Mucosa of stomach (tissue), 1 donor: ENCODE data around the gene LRRC27.

Experiments used
- H3K27me3 ChIP-seq: one replicate; pipeline ENCODE4 v1.7.0; 2013; ENCODE audit warnings: mild to moderate bottlenecking, low read length; ENCODE audit not compliant: control insufficient read depth, insufficient read depth
- H3K36me3 ChIP-seq: one replicate; pipeline ENCODE4 v1.7.0; 2013; ENCODE audit warnings: low read length; ENCODE audit not compliant: control insufficient read depth, insufficient read depth
- H3K4me1 ChIP-seq: one replicate; pipeline ENCODE4 v1.7.0; 2013; ENCODE audit warnings: mild to moderate bottlenecking, low read length; ENCODE audit not compliant: control insufficient read depth, insufficient read depth
- H3K4me3 ChIP-seq: one replicate; pipeline ENCODE4 v1.7.0; 2013; ENCODE audit warnings: low read length
- H3K9ac ChIP-seq: one replicate; pipeline ENCODE4 v1.7.0; 2013; ENCODE audit warnings: mild to moderate bottlenecking, low read length, moderate library complexity
- H3K9me3 ChIP-seq: one replicate; pipeline ENCODE4 v1.7.0; 2013; ENCODE audit warnings: mild to moderate bottlenecking, low read length, moderate library complexity; ENCODE audit not compliant: control insufficient read depth
- donor health status: Pancreatic carcinoma.

The LRRC27 gene

DNA sequence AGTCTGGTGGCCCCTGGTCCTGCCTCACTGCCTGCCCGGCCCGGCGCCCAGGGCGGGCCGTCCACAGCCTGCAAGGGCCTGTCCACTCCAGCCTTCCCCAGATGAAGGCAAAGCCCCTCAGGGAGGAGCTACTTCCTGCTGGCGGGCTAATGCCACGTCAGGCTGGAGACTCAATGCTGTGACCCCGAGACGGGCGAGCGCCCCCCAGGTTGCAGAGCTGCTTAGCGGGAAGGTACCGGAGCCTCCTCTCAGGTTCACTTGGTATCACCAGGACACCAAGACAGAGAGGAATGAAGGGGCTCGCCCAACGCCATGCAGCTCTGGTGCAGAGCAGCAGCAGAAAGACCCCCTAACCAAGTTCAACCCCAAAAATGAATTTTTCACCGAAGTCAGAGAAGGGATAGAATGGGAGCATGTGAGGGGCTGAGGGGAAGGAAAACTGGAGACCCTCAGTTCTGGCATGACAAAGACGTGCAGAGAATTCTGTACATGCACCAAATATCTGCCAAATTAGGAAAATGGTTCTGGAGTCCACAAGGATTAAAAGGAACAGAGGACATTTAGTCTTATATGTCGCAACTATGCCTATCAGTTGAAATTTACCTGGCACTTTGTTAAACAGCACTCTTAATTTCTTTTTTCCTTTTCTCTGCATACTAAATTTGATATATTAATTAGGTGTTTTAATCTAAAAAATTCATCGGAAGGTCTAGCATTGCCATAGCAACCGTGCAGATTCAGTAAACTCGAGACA is 27.1 kb upstream of the LRRC27 start:
- H3K4me3 ChIP-seq = no peak overlapping the region
- H3K4me1 ChIP-seq = peaks cover 9% of the 10 kb centered on the region
- no peaks in the 10 kb centered on the region for H3K36me3 ChIP-seq
- H3K9ac ChIP-seq = no peak overlapping the region
- H3K27me3 ChIP-seq = peaks cover 16% of the 10 kb centered on the region
- H3K9me3 ChIP-seq = no peaks in the 10 kb centered on the region

DNA sequence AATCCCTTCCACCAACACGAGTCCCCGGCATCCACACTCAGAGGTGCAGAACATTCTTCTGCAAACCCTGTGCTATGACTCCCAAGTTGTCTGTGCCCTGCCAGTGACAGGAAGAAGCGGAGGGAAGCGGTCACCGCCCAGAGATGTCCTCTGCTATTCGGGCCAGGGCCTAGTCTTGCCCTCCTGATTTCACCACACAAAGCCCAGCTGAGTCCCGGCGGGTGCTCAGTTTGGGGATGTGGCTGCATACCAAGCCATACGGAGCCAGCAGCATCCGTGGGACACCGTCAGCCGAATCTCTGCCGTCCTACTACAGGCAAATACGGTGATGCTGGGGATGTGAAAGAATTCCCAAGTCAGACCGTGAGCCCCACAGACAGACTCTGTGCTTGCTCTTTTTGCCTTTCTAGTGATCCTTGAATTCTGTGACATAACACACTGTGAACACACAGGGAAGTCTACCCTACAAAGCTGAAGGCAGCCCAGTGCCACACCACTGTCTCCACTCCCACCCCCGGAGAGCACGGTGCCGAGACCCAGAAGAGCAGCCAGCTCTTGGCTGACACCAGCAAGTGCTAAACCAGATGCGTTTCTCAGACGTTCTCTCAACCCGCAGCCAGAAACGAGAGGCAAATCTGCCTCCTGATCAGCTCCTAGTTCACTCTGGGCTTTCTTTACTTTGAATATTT is 26.2 kb upstream of the LRRC27 start:
- Histone ChIP-seq H3K36me3 (no peaks in the 10 kb centered on the region), H3K9ac (no peak overlapping the region), H3K4me1 (peaks cover 9% of the 10 kb centered on the region), H3K27me3 (peaks cover 18% of the 10 kb centered on the region), H3K4me3 (no peak overlapping the region), H3K9me3 (no peaks in the 10 kb centered on the region)

- Histone ChIP-seq H3K9me3 (no peaks in the 10 kb centered on the region), H3K9ac (no peak overlapping the region), H3K4me1 (peaks cover 9% of the 10 kb centered on the region), H3K36me3 (no peaks in the 10 kb centered on the region), H3K4me3 (no peak overlapping the region), H3K27me3 (peaks cover 18% of the 10 kb centered on the region)
Measured at GRCh38 chr10:132306343-132306685, 25.7 kb upstream of the LRRC27 start.

DNA sequence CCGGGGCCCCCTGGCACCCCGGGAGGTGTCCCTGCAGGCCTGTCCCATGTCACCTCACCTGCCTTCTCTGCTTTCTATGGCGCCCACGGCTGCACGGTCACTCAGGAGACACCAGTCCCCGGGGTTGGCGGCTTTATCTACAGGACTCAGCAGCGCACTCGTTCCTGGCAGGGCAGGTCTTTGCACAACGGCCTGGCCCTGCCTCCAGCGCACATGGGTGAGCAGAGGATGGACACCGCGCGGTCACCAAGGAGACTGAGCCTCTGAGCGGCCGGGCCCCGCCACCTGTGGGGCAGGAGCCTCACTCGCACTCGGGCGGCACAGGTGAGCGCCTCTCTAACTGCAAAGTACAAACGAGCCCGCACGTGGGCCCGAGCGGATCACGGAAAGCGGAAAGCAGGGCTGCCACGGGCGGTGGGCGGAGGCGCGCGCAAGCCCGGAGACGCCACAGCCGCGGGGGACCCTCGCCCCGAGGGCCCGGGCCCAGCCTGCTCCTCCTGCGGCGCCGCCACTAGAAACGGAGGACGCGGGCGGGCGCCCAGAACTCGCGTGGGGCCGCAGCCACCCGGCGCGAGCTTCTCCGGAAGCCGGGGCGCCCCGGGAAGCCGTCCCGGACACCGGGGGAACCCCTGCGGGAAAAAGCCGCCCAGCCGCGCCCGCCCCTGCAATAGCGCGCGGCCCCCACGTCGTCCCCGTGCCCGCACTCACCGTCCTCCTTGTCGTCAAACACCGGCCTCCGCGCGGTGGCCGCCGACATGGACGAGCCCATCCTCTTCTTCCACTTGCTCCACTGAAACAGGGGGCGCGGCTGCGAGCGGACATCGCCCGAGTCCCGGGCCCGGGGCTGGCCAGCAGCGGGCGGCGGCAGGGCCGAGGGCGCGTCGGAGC is 24.9 kb upstream of the LRRC27 start:
- peaks cover 18% of the 10 kb centered on the region for H3K27me3 ChIP-seq
- H3K9me3 ChIP-seq = no peaks in the 10 kb centered on the region
- no peak overlapping the region for H3K4me3 ChIP-seq
- H3K36me3 ChIP-seq = no peaks in the 10 kb centered on the region
- H3K4me1 ChIP-seq = peaks cover 9% of the 10 kb centered on the region
- H3K9ac ChIP-seq = no peak overlapping the region

DNA sequence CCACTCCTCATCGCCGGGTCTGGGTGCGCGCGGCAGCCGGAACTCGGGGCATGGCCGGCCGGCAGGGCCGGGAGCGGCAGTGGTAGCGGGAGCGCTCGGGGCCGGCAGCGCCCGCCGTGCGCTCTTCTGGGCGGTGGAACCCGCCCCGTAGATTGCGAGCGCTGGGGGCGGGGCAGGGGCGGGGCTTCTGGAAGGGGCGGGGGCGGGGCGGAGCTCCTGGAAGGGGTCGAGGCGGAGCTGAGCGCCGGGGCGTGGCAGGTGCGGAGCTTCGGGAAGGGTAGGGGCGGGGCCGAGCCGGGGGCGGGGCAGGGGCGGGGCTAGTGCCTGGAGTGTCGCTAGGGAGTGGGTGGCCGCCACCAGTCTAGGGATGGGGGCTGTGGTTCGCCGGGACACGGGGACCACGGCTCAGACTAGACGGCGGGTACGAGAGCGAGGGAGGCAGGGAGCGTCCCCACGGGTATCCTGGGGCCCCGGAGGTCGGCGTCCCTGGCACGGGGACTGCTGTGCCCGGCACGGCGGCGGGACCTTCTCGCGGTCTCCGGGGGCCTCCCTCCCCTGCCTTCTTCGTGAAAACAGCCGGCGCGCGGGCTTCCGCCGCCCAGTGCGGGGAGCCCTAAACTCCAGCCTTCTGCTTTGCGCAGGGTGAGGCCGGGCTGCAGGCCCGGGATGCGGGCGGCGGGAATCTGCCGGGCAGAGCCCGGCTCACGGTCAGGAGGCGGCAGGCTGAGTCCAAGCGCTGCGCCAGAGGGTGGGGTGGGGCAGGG is 24.0 kb upstream of the LRRC27 start, which contains the start of gene STK32C:
STK32C (minus strand) TSS at position 128 of the 764 bp plus-strand sequence; CDS start at position 11, 117 bp downstream.
- Histone ChIP-seq H3K27me3 (peaks cover 18% of the 10 kb centered on the region), H3K4me3 (no peak within 1 kb of the TSS), H3K9me3 (no peaks in the 10 kb centered on the region), H3K9ac (no peak within 1 kb of the TSS), H3K4me1 (peaks cover 9% of the 10 kb centered on the region), H3K36me3 (no peaks in the 10 kb centered on the region)

- Histone ChIP-seq H3K4me3 (no peak overlapping the region), H3K9ac (no peak overlapping the region), H3K27me3 (peaks cover 18% of the 10 kb centered on the region), H3K9me3 (no peaks in the 10 kb centered on the region), H3K4me1 (peaks cover 9% of the 10 kb centered on the region), H3K36me3 (no peaks in the 10 kb centered on the region)
Measured at GRCh38 chr10:132308587-132309470, 23.2 kb upstream of the LRRC27 start.

DNA sequence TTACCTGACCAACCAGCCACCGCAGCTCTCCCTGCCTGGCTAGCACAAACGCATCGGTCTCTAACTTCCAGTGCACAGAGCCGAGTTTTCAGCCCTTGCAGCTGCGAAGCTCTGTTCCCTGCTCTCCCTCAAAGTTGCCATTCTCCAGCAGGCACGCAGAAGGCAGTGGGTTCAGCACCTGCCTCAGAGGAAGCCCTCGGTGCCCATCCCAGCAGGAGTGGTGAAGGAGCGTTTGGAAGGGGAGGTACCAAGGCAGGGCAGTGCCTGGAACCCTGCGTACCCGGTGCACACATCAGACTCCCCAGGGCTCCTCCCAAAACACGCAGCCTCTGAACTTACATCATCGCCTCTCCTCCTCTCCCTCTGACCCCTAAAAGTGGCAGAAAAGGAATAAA is 22.5 kb upstream of the LRRC27 start:
- Histone ChIP-seq H3K9me3 (no peaks in the 10 kb centered on the region), H3K36me3 (no peaks in the 10 kb centered on the region), H3K9ac (no peak overlapping the region), H3K4me3 (no peak overlapping the region), H3K27me3 (peaks cover 18% of the 10 kb centered on the region), H3K4me1 (peaks cover 9% of the 10 kb centered on the region)

- Histone ChIP-seq H3K9ac (no peak overlapping the region), H3K4me1 (peaks cover 9% of the 10 kb centered on the region), H3K9me3 (no peaks in the 10 kb centered on the region), H3K27me3 (peaks cover 18% of the 10 kb centered on the region), H3K4me3 (no peak overlapping the region), H3K36me3 (no peaks in the 10 kb centered on the region)
Measured at GRCh38 chr10:132309879-132310591, 22.0 kb upstream of the LRRC27 start.

GRCh38 chr10:132310701-132311337 is 21.2 kb upstream of the LRRC27 start:
- Histone ChIP-seq H3K4me3 (no peak overlapping the region), H3K9ac (no peak overlapping the region), H3K27me3 (peaks cover 18% of the 10 kb centered on the region), H3K9me3 (no peaks in the 10 kb centered on the region), H3K4me1 (peaks cover 9% of the 10 kb centered on the region), H3K36me3 (no peaks in the 10 kb centered on the region)

DNA sequence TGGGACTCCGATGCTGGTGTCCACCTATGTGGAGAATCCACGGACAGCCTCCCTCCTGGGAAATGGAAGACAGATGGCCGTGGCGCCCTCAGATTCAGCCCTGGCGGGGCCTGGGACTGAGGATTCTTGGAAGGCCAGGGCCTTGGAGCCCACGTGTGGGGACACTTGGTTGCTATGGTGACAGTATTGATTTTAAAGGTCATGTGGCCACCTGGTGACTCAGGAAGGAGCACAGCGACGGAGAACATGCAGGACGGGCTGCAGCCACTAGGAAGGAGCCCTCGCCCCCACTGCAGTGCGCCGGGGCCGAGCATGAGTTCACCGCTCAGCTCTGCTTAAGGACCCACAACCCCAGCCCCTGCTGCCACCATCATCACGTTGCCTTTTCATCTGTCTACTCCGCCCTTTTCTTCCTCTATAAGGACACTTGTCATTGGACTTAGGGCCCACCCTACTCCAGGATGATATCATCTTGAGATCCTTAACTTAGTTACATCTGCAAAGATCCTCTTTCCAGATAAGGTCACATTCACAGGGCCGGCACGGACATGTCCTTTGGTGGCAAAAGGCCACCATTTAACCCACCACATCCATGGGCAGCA is 20.6 kb upstream of the LRRC27 start:
- Histone ChIP-seq H3K9me3 (no peaks in the 10 kb centered on the region), H3K36me3 (no peaks in the 10 kb centered on the region), H3K9ac (no peak overlapping the region), H3K27me3 (peaks cover 16% of the 10 kb centered on the region), H3K4me1 (peaks cover 9% of the 10 kb centered on the region), H3K4me3 (no peak overlapping the region)
